Naive thymus-derived CD4-positive, alpha-beta T cell (primary cell): Measurements from ENCODE around the gene CHN2. TPM values are rescaled to one million over a fixed set of nuclear protein-coding genes. Genes with fewer than 3 reads are reported as not detected.

Experiments
- ATAC-seq: fragments of 150-1000 bp; cut with Tn5 transposase; 2 replicates; pipeline ENCODE4 v1.10.0; 2021; ENCODE audit warnings: mild to moderate bottlenecking, moderate library complexity
- CTCF ChIA-PET: fragments of 350-600 bp; sonication (Branson Sonifier 250); formaldehyde crosslinking; loops from one replicate; lab custom pipeline; 2021; ENCODE audit warnings: antibody characterized with exemption; lab: Charles Lee
- POLR2A ChIA-PET: fragments of 350-600 bp; sonication (Branson Sonifier 250); formaldehyde crosslinking; loops from one replicate; lab custom pipeline; 2021; ENCODE audit warnings: antibody characterized with exemption, inconsistent platforms; lab: Charles Lee
- DNase-seq, 9 donors: peaks; one replicate each; pipeline versions ENCODE4 v3.0.0 to v3.0.0-alpha.2; 2020 to 2022; ENCODE audit warnings: mixed read lengths in 1 of 9
- H3K27ac ChIP-seq: one replicate; pipeline ENCODE4 v1.7.0; 2013; ENCODE audit warnings: mild to moderate bottlenecking, low read depth, low read length, moderate library complexity
- H3K27me3 ChIP-seq, 2 donors: one replicate each; pipeline ENCODE4 v1.7.0; 2013; ENCODE audit warnings: low read length in 2 of 2, mild to moderate bottlenecking in 2 of 2, moderate library complexity in 2 of 2; ENCODE audit not compliant: control insufficient read depth in 2 of 2, insufficient read depth in 2 of 2
- H3K36me3 ChIP-seq, 3 experiments: 1 replicate in 2 of 3; 2 replicates in 1 of 3; pipeline ENCODE4 v1.7.0; 2013; ENCODE audit warnings: low read length in 3 of 3, mild to moderate bottlenecking in 3 of 3, moderate library complexity in 1 of 3; ENCODE audit not compliant: insufficient read depth in 3 of 3, control insufficient read depth in 2 of 3
- H3K4me1 ChIP-seq, 2 donors: one replicate each; pipeline ENCODE4 v1.7.0; 2013; ENCODE audit warnings: low read length in 2 of 2, mild to moderate bottlenecking in 2 of 2, moderate library complexity in 1 of 2; ENCODE audit not compliant: control insufficient read depth in 2 of 2, insufficient read depth in 2 of 2
- H3K4me3 ChIP-seq: 2 replicates; pipeline ENCODE4 v1.7.0; 2013; ENCODE audit warnings: mild to moderate bottlenecking, low read length
- H3K9me3 ChIP-seq, 3 experiments: 1 replicate in 2 of 3; 2 replicates in 1 of 3; pipeline ENCODE4 v1.7.0; 2013; ENCODE audit warnings: low read length in 3 of 3; ENCODE audit not compliant: control insufficient read depth in 2 of 3
- H3K27ac Mint-ChIP-seq, 9 donors: one replicate each; pipeline ENCODE4 v1.8.0; 2020 to 2022; ENCODE audit warnings: mixed read lengths in 9 of 9, mild to moderate bottlenecking in 8 of 9, moderate library complexity in 5 of 9, inconsistent platforms in 2 of 9
- H3K27me3 Mint-ChIP-seq, 5 donors: one replicate each; pipeline ENCODE4 v1.8.0; 2021 to 2022; ENCODE audit warnings: mixed read lengths in 5 of 5, mild to moderate bottlenecking in 1 of 5
- H3K36me3 Mint-ChIP-seq, 5 donors: one replicate each; pipeline ENCODE4 v1.8.0; 2020 to 2022; ENCODE audit warnings: mixed read lengths in 5 of 5, mild to moderate bottlenecking in 3 of 5, inconsistent platforms in 1 of 5
- H3K4me1 Mint-ChIP-seq, 7 donors: one replicate each; pipeline ENCODE4 v1.8.0; 2020 to 2022; ENCODE audit warnings: mixed read lengths in 7 of 7, mild to moderate bottlenecking in 3 of 7, inconsistent platforms in 1 of 7
- H3K4me3 Mint-ChIP-seq, 10 donors: one replicate each; pipeline ENCODE4 v1.8.0; 2020 to 2022; ENCODE audit warnings: mild to moderate bottlenecking in 10 of 10, mixed read lengths in 10 of 10, moderate library complexity in 6 of 10, inconsistent platforms in 2 of 10
- H3K9me3 Mint-ChIP-seq, 11 donors: one replicate each; pipeline ENCODE4 v1.8.0; 2020 to 2022; ENCODE audit warnings: mixed read lengths in 11 of 11, mild to moderate bottlenecking in 4 of 11, inconsistent platforms in 1 of 11, moderate library complexity in 1 of 11
- intact Hi-C, 2 donors: fragments of 100-400 bp; cut with micrococcal nuclease; formaldehyde crosslinking; loops; one replicate each; pipeline ENCODE4 v1.15.1; 2023
- polyA plus RNA-seq, 2 donors: library from polyadenylated mRNA; unstranded; fragments of 300-500 nt; fragmentation: Illumina TruSeq; gene quantifications; one replicate each; pipeline ENCODE4 v1.2.3, GENCODE V29; 2021
- total RNA-seq, 6 experiments: library from RNA in 5 of 6; stranded (reverse) in 5 of 6; gene quantifications; 1 replicate in 5 of 6; 2 replicates in 1 of 6; pipeline ENCODE4 v1.2.3 and lab custom pipeline; 2021 to 2026

CHN2 gene
- total and polyA plus RNA-seq, 7 experiments from 2014 or later: 0.34 to 28.1 (median 0.98) TPM

GRCh38 chr7:29309041-29309854 is 114.7 kb downstream of the CHN2 start:
- intact Hi-C loops: no loop called here
- ChIA-PET POLR2A (no interaction called here), CTCF (no interaction called here)
- no peaks in the 10 kb centered on the region for H3K4me1 ChIP-seq
- H3K9me3 ChIP-seq: no peaks in the 10 kb centered on the region
- Mint-ChIP-seq H3K9me3 (peaks cover 0 to 26% (median 5%) of the 10 kb centered on the region in 11 donors), H3K27me3 (peaks cover 0 to 28% (median 10%) of the 10 kb centered on the region in 5 donors), H3K36me3 (peaks cover 0 to 4% (median 0%) of the 10 kb centered on the region in 5 donors), H3K4me3 (no peak overlapping the region), H3K27ac (no peak overlapping the region), H3K4me1 (peaks cover 0 to 1% (median 0%) of the 10 kb centered on the region in 7 donors)
- no peak overlapping the region for H3K27ac ChIP-seq
- ATAC-seq: no peak
- no peak for DNase-seq
- H3K36me3 ChIP-seq: no peaks in the 10 kb centered on the region
- no peaks in the 10 kb centered on the region for H3K27me3 ChIP-seq
- H3K4me3 ChIP-seq: no peak overlapping the region

- H3K9me3 ChIP-seq: no peaks in the 10 kb centered on the region
- Mint-ChIP-seq H3K4me1 (peaks cover 0 to 4% (median 0%) of the 10 kb centered on the region in 7 donors), H3K4me3 (no peak overlapping the region), H3K36me3 (peaks cover 0 to 4% (median 0%) of the 10 kb centered on the region in 5 donors), H3K27me3 (peaks cover 0 to 30% (median 11%) of the 10 kb centered on the region in 5 donors), H3K9me3 (peaks cover 0 to 26% (median 5%) of the 10 kb centered on the region in 11 donors), H3K27ac (no peak overlapping the region)
- intact Hi-C loops: no loop called here
- ChIA-PET CTCF (no interaction called here), POLR2A (no interaction called here)
- no peak overlapping the region for H3K4me3 ChIP-seq
- DNase-seq: no peak
- no peaks in the 10 kb centered on the region for H3K27me3 ChIP-seq
- H3K27ac ChIP-seq: no peak overlapping the region
- no peaks in the 10 kb centered on the region for H3K4me1 ChIP-seq
- ATAC-seq: no peak
- no peaks in the 10 kb centered on the region for H3K36me3 ChIP-seq
Measured at GRCh38 chr7:29310625-29311024, 116.0 kb downstream of the CHN2 start.

- peaks cover 0 to 25% (median 11%) of the 10 kb centered on the region in 5 donors for H3K27me3 Mint-ChIP-seq
- intact Hi-C loops: no loop called here
- H3K9me3 Mint-ChIP-seq: peaks cover 0 to 26% (median 5%) of the 10 kb centered on the region in 11 donors
- H3K36me3 Mint-ChIP-seq: peaks cover 0 to 4% (median 0%) of the 10 kb centered on the region in 5 donors
- H3K27ac Mint-ChIP-seq: no peak overlapping the region
- H3K4me1 Mint-ChIP-seq: peaks cover 0 to 4% (median 0%) of the 10 kb centered on the region in 7 donors
- H3K4me3 Mint-ChIP-seq: no peak overlapping the region
- Histone ChIP-seq H3K4me1 (no peaks in the 10 kb centered on the region), H3K36me3 (no peaks in the 10 kb centered on the region), H3K27me3 (no peaks in the 10 kb centered on the region), H3K9me3 (no peaks in the 10 kb centered on the region), H3K4me3 (no peak overlapping the region), H3K27ac (no peak overlapping the region)
- ChIA-PET CTCF (no interaction called here), POLR2A (no interaction called here)
- ATAC-seq: no peak
- DNase-seq: no peak
Measured at GRCh38 chr7:29311314-29311713, 116.7 kb downstream of the CHN2 start.

GRCh38 chr7:29314148-29314547 is 119.6 kb downstream of the CHN2 start:
- Mint-ChIP-seq H3K27me3 (peaks cover 0 to 34% (median 11%) of the 10 kb centered on the region in 5 donors), H3K36me3 (peaks cover 0 to 4% (median 0%) of the 10 kb centered on the region in 5 donors), H3K4me3 (no peak overlapping the region), H3K9me3 (peaks cover 0 to 20% (median 4%) of the 10 kb centered on the region in 11 donors), H3K27ac (no peak overlapping the region), H3K4me1 (peaks cover 0 to 4% (median 0%) of the 10 kb centered on the region in 7 donors)
- Histone ChIP-seq H3K4me1 (no peaks in the 10 kb centered on the region), H3K4me3 (no peak overlapping the region), H3K9me3 (no peaks in the 10 kb centered on the region), H3K27ac (no peak overlapping the region), H3K27me3 (no peaks in the 10 kb centered on the region), H3K36me3 (no peaks in the 10 kb centered on the region)
- CTCF ChIA-PET: no interaction called here
- DNase-seq (no peak), ATAC-seq (no peak)
- POLR2A ChIA-PET: no interaction called here
- intact Hi-C loops: no loop called here

GRCh38 chr7:29315122-29315891 is 120.7 kb downstream of the CHN2 start:
- H3K36me3 Mint-ChIP-seq: peaks cover 0 to 4% (median 0%) of the 10 kb centered on the region in 5 donors
- Histone ChIP-seq H3K4me1 (no peaks in the 10 kb centered on the region), H3K27ac (no peak overlapping the region), H3K27me3 (no peaks in the 10 kb centered on the region), H3K9me3 (no peaks in the 10 kb centered on the region), H3K4me3 (no peak overlapping the region), H3K36me3 (no peaks in the 10 kb centered on the region)
- H3K27me3 Mint-ChIP-seq: peaks cover 0 to 34% (median 11%) of the 10 kb centered on the region in 5 donors
- no peak overlapping the region for H3K27ac Mint-ChIP-seq
- POLR2A ChIA-PET: no interaction called here
- ATAC-seq: no peak
- peaks cover 0 to 11% (median 3%) of the 10 kb centered on the region in 11 donors for H3K9me3 Mint-ChIP-seq
- H3K4me3 Mint-ChIP-seq: no peak overlapping the region
- H3K4me1 Mint-ChIP-seq: peaks cover 0 to 6% (median 0%) of the 10 kb centered on the region in 7 donors
- intact Hi-C loops: no loop called here
- CTCF ChIA-PET: no interaction called here
- no peak for DNase-seq

GRCh38 chr7:29315892-29316270 is 121.3 kb downstream of the CHN2 start:
- Histone ChIP-seq H3K27me3 (no peaks in the 10 kb centered on the region), H3K9me3 (no peaks in the 10 kb centered on the region), H3K4me3 (no peak overlapping the region), H3K27ac (no peak overlapping the region), H3K4me1 (no peaks in the 10 kb centered on the region), H3K36me3 (no peaks in the 10 kb centered on the region)
- Mint-ChIP-seq H3K27me3 (peaks cover 0 to 38% (median 11%) of the 10 kb centered on the region in 5 donors), H3K27ac (no peak overlapping the region), H3K36me3 (peaks cover 0 to 4% (median 0%) of the 10 kb centered on the region in 5 donors), H3K4me1 (peaks cover 0 to 6% (median 0%) of the 10 kb centered on the region in 7 donors), H3K4me3 (no peak overlapping the region), H3K9me3 (peaks cover 0 to 8% (median 2%) of the 10 kb centered on the region in 11 donors)
- DNase-seq: no peak
- POLR2A ChIA-PET: no interaction called here
- CTCF ChIA-PET: no interaction called here
- intact Hi-C loops: no loop called here
- no peak for ATAC-seq
